HepG2 (cell line): Measurements from ENCODE around the gene TBX6. TPM values are rescaled to one million over a fixed set of nuclear protein-coding genes. Genes with fewer than 3 reads are reported as not detected.

Experiments used
- ADNP ChIP-seq: sonication (generic); formaldehyde crosslinking; IDR thresholded peaks from 2 replicates; pipeline ENCODE4 v1.4.0; 2020; ENCODE audit warnings: missing genetic modification reagents
- ATRX ChIP-seq: sonication (generic); formaldehyde crosslinking; IDR thresholded peaks from 2 replicates; pipeline ENCODE4 v1.4.0; 2020; ENCODE audit warnings: missing genetic modification reagents, borderline replicate concordance
- NFKB2 ChIP-seq: sonication (generic); formaldehyde crosslinking; IDR thresholded peaks from 2 replicates; pipeline ENCODE4 v1.4.0; 2020; ENCODE audit warnings: missing genetic modification reagents, borderline replicate concordance
- PRPF4 ChIP-seq: fragments of 200-400 bp; formaldehyde crosslinking; IDR thresholded peaks from 2 replicates; pipeline ENCODE4 v1.6.1; 2016; ENCODE audit warnings: low read length, low read depth; ENCODE audit not compliant: poor library complexity, severe bottlenecking
- SP2 ChIP-seq: sonication (generic); formaldehyde crosslinking; IDR thresholded peaks from 2 replicates; pipeline ENCODE4 v1.5.1; 2020; ENCODE audit warnings: mild to moderate bottlenecking, missing genetic modification reagents
- ZFP62 ChIP-seq: sonication (generic); formaldehyde crosslinking; IDR thresholded peaks from 2 replicates; pipeline ENCODE4 v1.4.0; 2020; ENCODE audit warnings: missing genetic modification reagents
- ZNF30 ChIP-seq: sonication (generic); formaldehyde crosslinking; IDR thresholded peaks from 2 replicates; pipeline ENCODE4 v1.5.0; 2020; ENCODE audit warnings: mild to moderate bottlenecking, missing genetic modification reagents
- ZNF451 ChIP-seq: sonication (generic); formaldehyde crosslinking; IDR thresholded peaks from 2 replicates; pipeline ENCODE4 v1.5.0; 2020; ENCODE audit warnings: mild to moderate bottlenecking, missing genetic modification reagents
- polyA plus RNA-seq, 8 experiments: library from polyadenylated mRNA; depleted of rRNA in 3 of 8; stranded (reverse) in 7 of 8; unstranded in 1 of 8; fragments of >200 nt; fragmentation: Illumina TruSeq in 4 of 8; extraction: Trizol in 4 of 8; gene quantifications; 2 replicates each; pipeline versions ENCODE4 v1.2.1 to v1.2.3, GENCODE V29; 2011 to 2016; ENCODE audit warnings: low read depth in 4 of 8, missing spikeins in 1 of 8, mixed read lengths in 1 of 8; ENCODE audit not compliant: insufficient read depth in 1 of 8
- total RNA-seq, 5 experiments: library from RNA; depleted of rRNA; stranded (reverse); fragments of >200 nt; fragmentation: Illumina TruSeq; extraction: Trizol; gene quantifications; 2 replicates each; pipeline ENCODE4 v1.2.3, GENCODE V29; 2016; ENCODE audit warnings: low read depth in 1 of 5
- TF ChIP-seq, protein P1 (sequence below), 2 experiments: sonication (generic) in 1 of 2; formaldehyde crosslinking in 1 of 2; IDR thresholded peaks; 2 replicates each; pipeline versions ENCODE4 v1.6.1 to v1.9.0; 2014 to 2022; ENCODE audit warnings: antibody characterized with exemption in 1 of 2, borderline replicate concordance in 1 of 2, inconsistent platforms in 1 of 2, low read depth in 1 of 2, missing genetic modification reagents in 1 of 2
- TF ChIP-seq, protein P2 (sequence below): sonication (generic); formaldehyde crosslinking; IDR thresholded peaks from 2 replicates; pipeline ENCODE4 v1.4.0; 2020; ENCODE audit warnings: missing genetic modification reagents, mild to moderate bottlenecking, borderline replicate concordance
- TF ChIP-seq, protein P3 (sequence below): sonication (generic); formaldehyde crosslinking; IDR thresholded peaks from 2 replicates; pipeline ENCODE4 v1.4.0; 2020; ENCODE audit warnings: missing genetic modification reagents, borderline replicate concordance
- TF ChIP-seq, protein P4 (sequence below): sonication (generic); formaldehyde crosslinking; IDR thresholded peaks from 2 replicates; pipeline ENCODE4 v1.8.1; 2022; ENCODE audit warnings: low read depth, mild to moderate bottlenecking, missing genetic modification reagents

Gene TBX6
- total and polyA plus RNA-seq, 2 of the 13 experiments (the other 11 are each of a cell fraction or from before 2014, with no cell fraction given), result 0.24 to 0.42 TPM

DNA sequence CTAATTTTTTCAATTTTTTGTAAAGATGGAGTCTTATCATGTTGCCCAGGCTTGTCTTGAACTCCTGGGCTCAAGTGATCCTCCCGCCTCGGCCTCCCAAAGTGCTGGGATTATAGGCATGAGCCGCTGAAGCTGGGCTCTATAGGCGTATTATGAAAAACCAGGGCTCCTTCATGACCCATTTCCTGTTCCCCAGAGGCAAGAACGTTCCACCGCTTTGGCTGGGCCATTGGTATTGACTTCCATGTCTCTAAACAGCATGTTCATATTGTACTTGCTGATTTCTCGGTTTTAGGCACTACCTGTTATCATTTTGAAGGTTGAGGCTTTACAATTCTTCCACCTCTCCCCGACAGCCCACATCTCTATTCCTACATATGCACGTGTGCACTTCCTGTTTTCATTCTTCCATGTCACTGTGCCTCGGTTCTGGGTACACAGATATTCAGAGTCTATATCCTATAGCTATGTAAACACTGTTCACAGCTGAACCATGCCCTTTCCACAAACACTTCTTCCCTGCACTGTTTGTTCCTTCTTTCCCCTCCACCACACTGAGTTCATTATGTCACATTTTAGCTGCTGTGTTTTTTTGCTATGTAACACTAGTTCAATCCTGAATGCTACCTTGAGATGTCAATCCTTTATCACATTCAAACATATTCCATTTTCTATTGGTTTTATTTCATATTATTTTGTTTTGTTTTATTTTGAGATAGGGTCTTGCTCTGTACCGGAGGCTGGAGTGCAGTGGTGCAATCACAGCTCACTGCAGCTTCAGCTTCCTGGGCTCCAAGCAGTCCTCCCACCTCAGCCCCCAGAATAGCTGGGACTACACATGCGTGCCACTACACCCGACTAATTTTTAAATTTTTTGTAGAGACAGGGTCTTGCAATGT, 48.1 kb upstream of the TBX6 start (continued):
- TF ChIP-seq, protein P1, sequence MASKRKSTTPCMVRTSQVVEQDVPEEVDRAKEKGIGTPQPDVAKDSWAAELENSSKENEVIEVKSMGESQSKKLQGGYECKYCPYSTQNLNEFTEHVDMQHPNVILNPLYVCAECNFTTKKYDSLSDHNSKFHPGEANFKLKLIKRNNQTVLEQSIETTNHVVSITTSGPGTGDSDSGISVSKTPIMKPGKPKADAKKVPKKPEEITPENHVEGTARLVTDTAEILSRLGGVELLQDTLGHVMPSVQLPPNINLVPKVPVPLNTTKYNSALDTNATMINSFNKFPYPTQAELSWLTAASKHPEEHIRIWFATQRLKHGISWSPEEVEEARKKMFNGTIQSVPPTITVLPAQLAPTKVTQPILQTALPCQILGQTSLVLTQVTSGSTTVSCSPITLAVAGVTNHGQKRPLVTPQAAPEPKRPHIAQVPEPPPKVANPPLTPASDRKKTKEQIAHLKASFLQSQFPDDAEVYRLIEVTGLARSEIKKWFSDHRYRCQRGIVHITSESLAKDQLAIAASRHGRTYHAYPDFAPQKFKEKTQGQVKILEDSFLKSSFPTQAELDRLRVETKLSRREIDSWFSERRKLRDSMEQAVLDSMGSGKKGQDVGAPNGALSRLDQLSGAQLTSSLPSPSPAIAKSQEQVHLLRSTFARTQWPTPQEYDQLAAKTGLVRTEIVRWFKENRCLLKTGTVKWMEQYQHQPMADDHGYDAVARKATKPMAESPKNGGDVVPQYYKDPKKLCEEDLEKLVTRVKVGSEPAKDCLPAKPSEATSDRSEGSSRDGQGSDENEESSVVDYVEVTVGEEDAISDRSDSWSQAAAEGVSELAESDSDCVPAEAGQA (IDR thresholded peaks at IDR 0.05; ENCODE audit: low read depth), result peak; percentile 80; the same call in 1 of the 2 replicates
- TF ChIP-seq, protein P1 (CRISPR knock-in tag; IDR thresholded peaks at IDR 0.05; ENCODE audit: borderline replicate concordance), result no peak
- TF ChIP-seq NFKB2 (peak; percentile 10; the same call in 1 of the 2 replicates), SP2 (CRISPR knock-in tag) (no peak; the same call in 1 of the 2 replicates), ZNF30 (CRISPR knock-in tag) (no peak), ATRX (CRISPR knock-in tag) (no peak), ZFP62 (CRISPR knock-in tag) (no peak), ZNF451 (CRISPR knock-in tag) (no peak), ADNP (CRISPR knock-in tag) (peak; percentile 43; the same call in 1 of the 2 replicates), PRPF4 (no peak)
- TF ChIP-seq, protein P2, sequence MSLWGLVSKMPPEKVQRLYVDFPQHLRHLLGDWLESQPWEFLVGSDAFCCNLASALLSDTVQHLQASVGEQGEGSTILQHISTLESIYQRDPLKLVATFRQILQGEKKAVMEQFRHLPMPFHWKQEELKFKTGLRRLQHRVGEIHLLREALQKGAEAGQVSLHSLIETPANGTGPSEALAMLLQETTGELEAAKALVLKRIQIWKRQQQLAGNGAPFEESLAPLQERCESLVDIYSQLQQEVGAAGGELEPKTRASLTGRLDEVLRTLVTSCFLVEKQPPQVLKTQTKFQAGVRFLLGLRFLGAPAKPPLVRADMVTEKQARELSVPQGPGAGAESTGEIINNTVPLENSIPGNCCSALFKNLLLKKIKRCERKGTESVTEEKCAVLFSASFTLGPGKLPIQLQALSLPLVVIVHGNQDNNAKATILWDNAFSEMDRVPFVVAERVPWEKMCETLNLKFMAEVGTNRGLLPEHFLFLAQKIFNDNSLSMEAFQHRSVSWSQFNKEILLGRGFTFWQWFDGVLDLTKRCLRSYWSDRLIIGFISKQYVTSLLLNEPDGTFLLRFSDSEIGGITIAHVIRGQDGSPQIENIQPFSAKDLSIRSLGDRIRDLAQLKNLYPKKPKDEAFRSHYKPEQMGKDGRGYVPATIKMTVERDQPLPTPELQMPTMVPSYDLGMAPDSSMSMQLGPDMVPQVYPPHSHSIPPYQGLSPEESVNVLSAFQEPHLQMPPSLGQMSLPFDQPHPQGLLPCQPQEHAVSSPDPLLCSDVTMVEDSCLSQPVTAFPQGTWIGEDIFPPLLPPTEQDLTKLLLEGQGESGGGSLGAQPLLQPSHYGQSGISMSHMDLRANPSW, result peak; percentile 89; the same call in 1 of the 2 replicates
- TF ChIP-seq, protein P3, sequence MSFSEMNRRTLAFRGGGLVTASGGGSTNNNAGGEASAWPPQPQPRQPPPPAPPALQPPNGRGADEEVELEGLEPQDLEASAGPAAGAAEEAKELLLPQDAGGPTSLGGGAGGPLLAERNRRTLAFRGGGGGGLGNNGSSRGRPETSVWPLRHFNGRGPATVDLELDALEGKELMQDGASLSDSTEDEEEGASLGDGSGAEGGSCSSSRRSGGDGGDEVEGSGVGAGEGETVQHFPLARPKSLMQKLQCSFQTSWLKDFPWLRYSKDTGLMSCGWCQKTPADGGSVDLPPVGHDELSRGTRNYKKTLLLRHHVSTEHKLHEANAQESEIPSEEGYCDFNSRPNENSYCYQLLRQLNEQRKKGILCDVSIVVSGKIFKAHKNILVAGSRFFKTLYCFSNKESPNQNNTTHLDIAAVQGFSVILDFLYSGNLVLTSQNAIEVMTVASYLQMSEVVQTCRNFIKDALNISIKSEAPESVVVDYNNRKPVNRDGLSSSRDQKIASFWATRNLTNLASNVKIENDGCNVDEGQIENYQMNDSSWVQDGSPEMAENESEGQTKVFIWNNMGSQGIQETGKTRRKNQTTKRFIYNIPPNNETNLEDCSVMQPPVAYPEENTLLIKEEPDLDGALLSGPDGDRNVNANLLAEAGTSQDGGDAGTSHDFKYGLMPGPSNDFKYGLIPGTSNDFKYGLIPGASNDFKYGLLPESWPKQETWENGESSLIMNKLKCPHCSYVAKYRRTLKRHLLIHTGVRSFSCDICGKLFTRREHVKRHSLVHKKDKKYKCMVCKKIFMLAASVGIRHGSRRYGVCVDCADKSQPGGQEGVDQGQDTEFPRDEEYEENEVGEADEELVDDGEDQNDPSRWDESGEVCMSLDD (CRISPR knock-in tag), result no peak
- TF ChIP-seq, protein P4, sequence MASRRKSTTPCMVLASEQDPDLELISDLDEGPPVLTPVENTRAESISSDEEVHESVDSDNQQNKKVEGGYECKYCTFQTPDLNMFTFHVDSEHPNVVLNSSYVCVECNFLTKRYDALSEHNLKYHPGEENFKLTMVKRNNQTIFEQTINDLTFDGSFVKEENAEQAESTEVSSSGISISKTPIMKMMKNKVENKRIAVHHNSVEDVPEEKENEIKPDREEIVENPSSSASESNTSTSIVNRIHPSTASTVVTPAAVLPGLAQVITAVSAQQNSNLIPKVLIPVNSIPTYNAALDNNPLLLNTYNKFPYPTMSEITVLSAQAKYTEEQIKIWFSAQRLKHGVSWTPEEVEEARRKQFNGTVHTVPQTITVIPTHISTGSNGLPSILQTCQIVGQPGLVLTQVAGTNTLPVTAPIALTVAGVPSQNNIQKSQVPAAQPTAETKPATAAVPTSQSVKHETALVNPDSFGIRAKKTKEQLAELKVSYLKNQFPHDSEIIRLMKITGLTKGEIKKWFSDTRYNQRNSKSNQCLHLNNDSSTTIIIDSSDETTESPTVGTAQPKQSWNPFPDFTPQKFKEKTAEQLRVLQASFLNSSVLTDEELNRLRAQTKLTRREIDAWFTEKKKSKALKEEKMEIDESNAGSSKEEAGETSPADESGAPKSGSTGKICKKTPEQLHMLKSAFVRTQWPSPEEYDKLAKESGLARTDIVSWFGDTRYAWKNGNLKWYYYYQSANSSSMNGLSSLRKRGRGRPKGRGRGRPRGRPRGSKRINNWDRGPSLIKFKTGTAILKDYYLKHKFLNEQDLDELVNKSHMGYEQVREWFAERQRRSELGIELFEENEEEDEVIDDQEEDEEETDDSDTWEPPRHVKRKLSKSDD, result peak; percentile 38; the same call in 1 of the 2 replicates
